A673 (cell line): ENCODE data around the gene LAMTOR3.

Experiments
- CTCF ChIP-seq: fragments of 300-800, 200-600 bp; sonication (generic); conservative IDR thresholded peaks from 2 replicates; pipeline ENCODE4 v1.5.1; 2017; ENCODE audit warnings: low read depth, mild to moderate bottlenecking, antibody characterized with exemption, low read length, moderate library complexity, mixed read lengths
- EZH2 ChIP-seq: fragments of 200-600 bp; sonication (generic); IDR thresholded peaks from 2 replicates; pipeline ENCODE4 v1.6.1; 2017; ENCODE audit warnings: borderline replicate concordance, low read depth, mild to moderate bottlenecking, mixed read lengths, antibody characterized with exemption, low read length; ENCODE audit not compliant: poor library complexity, severe bottlenecking

DNA sequence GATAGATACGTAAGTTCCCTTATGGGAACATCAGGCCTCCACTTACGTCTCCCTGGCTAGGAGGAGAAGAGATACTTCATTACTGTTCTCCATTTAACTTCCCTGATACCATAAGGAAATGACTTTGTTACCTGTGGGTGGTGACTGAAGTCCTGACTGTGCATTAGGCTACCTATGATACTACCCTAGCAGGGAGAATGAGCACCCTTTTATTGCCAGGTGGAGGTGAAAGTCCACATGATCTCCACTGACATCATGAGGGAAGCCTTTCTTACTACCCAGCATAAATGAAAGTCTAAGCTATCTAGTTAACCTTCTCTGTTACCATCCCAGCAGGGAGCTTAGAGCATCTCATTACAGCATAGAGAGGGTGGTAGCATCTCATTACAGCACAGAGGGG is 24.4 kb upstream of the LAMTOR3 start:
- TF ChIP-seq CTCF (no peak), EZH2 (no peak)
